Adrenal gland (tissue), 5 donors: ENCODE measurements around the gene PHACTR3.

Experiments used
- POLR2A ChIP-seq, 2 donors: fragments of 450-650 bp; IDR thresholded peaks; one replicate each; pipeline ENCODE4 v1.6.1; 2017; ENCODE audit warnings: antibody characterized with exemption in 2 of 2, mild to moderate bottlenecking in 2 of 2, moderate library complexity in 1 of 2
- TF ChIP-seq, protein P1 (sequence below), 6 experiments: fragments of 450-650 bp in 4 of 6; fragments of 200-600 bp in 2 of 6; sonication (generic) in 1 of 6; IDR thresholded peaks; 1 replicate in 5 of 6; 2 replicates in 1 of 6; pipeline versions ENCODE4 v1.5.1 to v1.8.0; 2016 to 2021; ENCODE audit warnings: antibody characterized with exemption in 6 of 6, mild to moderate bottlenecking in 2 of 6, moderate library complexity in 1 of 6
- donor health status: DM: no; HTN: no; CAD: no.

DNA sequence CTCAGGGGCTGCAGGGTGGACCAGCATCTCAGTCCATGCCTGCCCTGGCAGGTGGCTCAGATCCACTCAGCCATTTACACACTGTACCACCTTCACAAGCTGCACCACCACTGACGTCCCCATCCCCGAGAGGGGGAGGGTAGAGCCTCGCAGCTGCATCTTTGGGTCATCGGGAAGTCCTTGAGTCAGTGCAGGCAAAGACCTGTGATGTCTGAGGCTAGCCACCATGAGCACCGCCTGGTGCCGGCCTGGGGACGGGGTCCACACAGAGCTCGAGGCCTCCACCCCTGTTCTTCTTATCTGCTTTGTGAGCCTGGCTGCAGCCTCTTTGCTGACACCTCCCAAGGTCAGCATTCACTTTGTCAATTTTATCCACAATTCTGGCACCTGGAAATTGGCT, 141.4 kb downstream of the PHACTR3 start:
- TF ChIP-seq, protein P1, sequence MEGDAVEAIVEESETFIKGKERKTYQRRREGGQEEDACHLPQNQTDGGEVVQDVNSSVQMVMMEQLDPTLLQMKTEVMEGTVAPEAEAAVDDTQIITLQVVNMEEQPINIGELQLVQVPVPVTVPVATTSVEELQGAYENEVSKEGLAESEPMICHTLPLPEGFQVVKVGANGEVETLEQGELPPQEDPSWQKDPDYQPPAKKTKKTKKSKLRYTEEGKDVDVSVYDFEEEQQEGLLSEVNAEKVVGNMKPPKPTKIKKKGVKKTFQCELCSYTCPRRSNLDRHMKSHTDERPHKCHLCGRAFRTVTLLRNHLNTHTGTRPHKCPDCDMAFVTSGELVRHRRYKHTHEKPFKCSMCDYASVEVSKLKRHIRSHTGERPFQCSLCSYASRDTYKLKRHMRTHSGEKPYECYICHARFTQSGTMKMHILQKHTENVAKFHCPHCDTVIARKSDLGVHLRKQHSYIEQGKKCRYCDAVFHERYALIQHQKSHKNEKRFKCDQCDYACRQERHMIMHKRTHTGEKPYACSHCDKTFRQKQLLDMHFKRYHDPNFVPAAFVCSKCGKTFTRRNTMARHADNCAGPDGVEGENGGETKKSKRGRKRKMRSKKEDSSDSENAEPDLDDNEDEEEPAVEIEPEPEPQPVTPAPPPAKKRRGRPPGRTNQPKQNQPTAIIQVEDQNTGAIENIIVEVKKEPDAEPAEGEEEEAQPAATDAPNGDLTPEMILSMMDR (IDR thresholded peaks at IDR 0.05) = no peak
- no peak for TF ChIP-seq POLR2A (IDR thresholded peaks at IDR 0.05)
